ENCODE results near the gene AIFM2. TPM values are rescaled to one million over a fixed set of nuclear protein-coding genes. Genes with fewer than 3 reads are reported as not detected.
A peak's percentile ranks its signal among the peaks of the same experiment; 100 is the strongest.

Gene AIFM2
- total and polyA plus RNA-seq, 2 of the 13 experiments (the other 11 are each of a cell fraction or from before 2014, with no cell fraction given) = 20.3 to 29.5 TPM

DNA sequence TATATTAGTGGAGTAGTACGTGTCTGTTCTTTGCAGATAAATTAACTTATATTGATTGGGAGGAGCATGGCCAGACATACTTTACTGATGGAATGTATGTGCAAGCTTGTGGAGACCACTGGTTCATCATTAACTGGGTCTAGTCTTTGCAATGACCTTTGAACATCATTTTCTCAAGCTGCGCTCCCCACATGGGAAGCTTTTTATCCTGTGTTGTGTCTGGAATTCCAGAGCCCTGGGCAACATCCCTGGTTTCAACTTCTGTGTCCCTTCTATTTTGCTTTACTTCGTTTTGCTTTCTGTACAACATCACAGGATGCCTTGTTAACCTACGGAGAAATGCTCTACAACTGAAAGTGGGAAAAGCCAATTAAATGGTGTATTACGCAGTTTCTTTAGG lies 41.7 kb downstream of the AIFM2 start (continued):
- TF ChIP-seq ZFAT (CRISPR knock-in tag; conservative IDR thresholded peaks at IDR 0.05) (peak; percentile 33; the same call in 1 of the 2 replicates), SNAPC2 (CRISPR knock-in tag; IDR thresholded peaks at IDR 0.05) (0 out of 2 replicates have a peak, but pooled peaks have one; percentile 29), ZNF562 (CRISPR knock-in tag; IDR thresholded peaks at IDR 0.05; ENCODE audit: borderline replicate concordance) (no peak), RXRB (CRISPR knock-in tag; IDR thresholded peaks at IDR 0.05; ENCODE audit: borderline replicate concordance) (peak; percentile 93), PCBP2 (optimal IDR thresholded peaks at IDR 0.05; ENCODE audit: low read depth, low read length, poor library complexity, severe bottlenecking) (no peak), ETV5 (CRISPR knock-in tag; IDR thresholded peaks at IDR 0.05; ENCODE audit: borderline replicate concordance) (peak; percentile 55; the same call in 1 of the 2 replicates), ZNF569 (CRISPR knock-in tag; IDR thresholded peaks at IDR 0.05; ENCODE audit: borderline replicate concordance) (no peak), ZNF558 (CRISPR knock-in tag; IDR thresholded peaks at IDR 0.05; ENCODE audit: borderline replicate concordance) (no peak), XBP1 (CRISPR knock-in tag; IDR thresholded peaks at IDR 0.05) (no peak), ZNF138 (CRISPR knock-in tag; IDR thresholded peaks at IDR 0.05; ENCODE audit: low read depth) (no peak), BRD4 (CRISPR knock-in tag; IDR thresholded peaks at IDR 0.05) (no peak), JARID2 (CRISPR knock-in tag; IDR thresholded peaks at IDR 0.05; ENCODE audit: insufficient replicate concordance) (peak; percentile 42), TRIM24 (CRISPR knock-in tag; IDR thresholded peaks at IDR 0.05) (no peak), SRSF4 (IDR thresholded peaks at IDR 0.05; ENCODE audit: low read depth, low read length, poor library complexity, severe bottlenecking) (no peak), ZNF619 (CRISPR knock-in tag; IDR thresholded peaks at IDR 0.05) (no peak), ZNF570 (CRISPR knock-in tag; IDR thresholded peaks at IDR 0.05; ENCODE audit: borderline replicate concordance) (no peak), BHLHE40 (IDR thresholded peaks at IDR 0.05; ENCODE audit: low read length) (no peak), SMARCC2 (IDR thresholded peaks at IDR 0.05) (no peak), ZSCAN20 (CRISPR knock-in tag; IDR thresholded peaks at IDR 0.05; ENCODE audit: borderline replicate concordance) (no peak), KAT2B (IDR thresholded peaks at IDR 0.05; ENCODE audit: borderline replicate concordance, low read depth, low read length) (0 out of 2 replicates have a peak, but pooled peaks have one; percentile 24)
- TF ChIP-seq, protein P1, sequence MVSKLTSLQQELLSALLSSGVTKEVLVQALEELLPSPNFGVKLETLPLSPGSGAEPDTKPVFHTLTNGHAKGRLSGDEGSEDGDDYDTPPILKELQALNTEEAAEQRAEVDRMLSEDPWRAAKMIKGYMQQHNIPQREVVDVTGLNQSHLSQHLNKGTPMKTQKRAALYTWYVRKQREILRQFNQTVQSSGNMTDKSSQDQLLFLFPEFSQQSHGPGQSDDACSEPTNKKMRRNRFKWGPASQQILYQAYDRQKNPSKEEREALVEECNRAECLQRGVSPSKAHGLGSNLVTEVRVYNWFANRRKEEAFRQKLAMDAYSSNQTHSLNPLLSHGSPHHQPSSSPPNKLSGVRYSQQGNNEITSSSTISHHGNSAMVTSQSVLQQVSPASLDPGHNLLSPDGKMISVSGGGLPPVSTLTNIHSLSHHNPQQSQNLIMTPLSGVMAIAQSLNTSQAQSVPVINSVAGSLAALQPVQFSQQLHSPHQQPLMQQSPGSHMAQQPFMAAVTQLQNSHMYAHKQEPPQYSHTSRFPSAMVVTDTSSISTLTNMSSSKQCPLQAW (CRISPR knock-in tag; IDR thresholded peaks at IDR 0.05) = peak; percentile 99
- TF ChIP-seq, protein P2, sequence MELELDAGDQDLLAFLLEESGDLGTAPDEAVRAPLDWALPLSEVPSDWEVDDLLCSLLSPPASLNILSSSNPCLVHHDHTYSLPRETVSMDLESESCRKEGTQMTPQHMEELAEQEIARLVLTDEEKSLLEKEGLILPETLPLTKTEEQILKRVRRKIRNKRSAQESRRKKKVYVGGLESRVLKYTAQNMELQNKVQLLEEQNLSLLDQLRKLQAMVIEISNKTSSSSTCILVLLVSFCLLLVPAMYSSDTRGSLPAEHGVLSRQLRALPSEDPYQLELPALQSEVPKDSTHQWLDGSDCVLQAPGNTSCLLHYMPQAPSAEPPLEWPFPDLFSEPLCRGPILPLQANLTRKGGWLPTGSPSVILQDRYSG (CRISPR knock-in tag; IDR thresholded peaks at IDR 0.05) = no peak
- TF ChIP-seq, protein P3, sequence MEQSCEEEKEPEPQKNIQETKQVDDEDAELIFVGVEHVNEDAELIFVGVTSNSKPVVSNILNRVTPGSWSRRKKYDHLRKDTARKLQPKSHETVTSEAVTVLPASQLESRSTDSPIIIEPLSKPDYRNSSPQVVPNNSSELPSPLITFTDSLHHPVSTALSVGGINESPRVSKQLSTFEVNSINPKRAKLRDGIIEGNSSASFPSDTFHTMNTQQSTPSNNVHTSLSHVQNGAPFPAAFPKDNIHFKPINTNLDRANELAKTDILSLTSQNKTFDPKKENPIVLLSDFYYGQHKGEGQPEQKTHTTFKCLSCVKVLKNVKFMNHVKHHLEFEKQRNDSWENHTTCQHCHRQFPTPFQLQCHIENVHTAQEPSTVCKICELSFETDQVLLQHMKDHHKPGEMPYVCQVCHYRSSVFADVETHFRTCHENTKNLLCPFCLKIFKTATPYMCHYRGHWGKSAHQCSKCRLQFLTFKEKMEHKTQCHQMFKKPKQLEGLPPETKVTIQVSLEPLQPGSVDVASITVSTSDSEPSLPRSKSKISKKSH (CRISPR knock-in tag; IDR thresholded peaks at IDR 0.05; ENCODE audit: borderline replicate concordance) = no peak
- TF ChIP-seq, protein P4, sequence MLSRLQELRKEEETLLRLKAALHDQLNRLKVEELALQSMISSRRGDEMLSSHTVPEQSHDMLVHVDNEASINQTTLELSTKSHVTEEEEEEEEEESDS (CRISPR knock-in tag; IDR thresholded peaks at IDR 0.05; ENCODE audit: borderline replicate concordance) = no peak
- TF ChIP-seq, protein P5, sequence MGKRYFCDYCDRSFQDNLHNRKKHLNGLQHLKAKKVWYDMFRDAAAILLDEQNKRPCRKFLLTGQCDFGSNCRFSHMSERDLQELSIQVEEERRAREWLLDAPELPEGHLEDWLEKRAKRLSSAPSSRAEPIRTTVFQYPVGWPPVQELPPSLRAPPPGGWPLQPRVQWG (CRISPR knock-in tag; IDR thresholded peaks at IDR 0.05; ENCODE audit: borderline replicate concordance, low read depth) = no peak

Measured in HepG2 (cell line).